Measurements from ENCODE around the gene MME.

DNA sequence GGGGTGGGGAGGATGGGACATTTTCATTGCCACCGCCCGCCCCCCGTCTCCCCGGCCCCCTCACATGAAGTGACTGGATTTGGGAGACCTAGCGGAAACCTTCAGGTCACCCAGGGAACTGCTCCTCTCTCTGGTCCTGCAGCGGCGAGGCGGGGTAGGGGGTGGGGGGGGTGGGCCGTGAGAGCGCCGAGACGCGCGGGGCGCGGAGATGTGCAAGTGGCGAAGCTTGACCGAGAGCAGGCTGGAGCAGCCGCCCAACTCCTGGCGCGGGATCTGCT lies 712 bp upstream of the MME start:
- TF ChIP-seq, protein P1, sequence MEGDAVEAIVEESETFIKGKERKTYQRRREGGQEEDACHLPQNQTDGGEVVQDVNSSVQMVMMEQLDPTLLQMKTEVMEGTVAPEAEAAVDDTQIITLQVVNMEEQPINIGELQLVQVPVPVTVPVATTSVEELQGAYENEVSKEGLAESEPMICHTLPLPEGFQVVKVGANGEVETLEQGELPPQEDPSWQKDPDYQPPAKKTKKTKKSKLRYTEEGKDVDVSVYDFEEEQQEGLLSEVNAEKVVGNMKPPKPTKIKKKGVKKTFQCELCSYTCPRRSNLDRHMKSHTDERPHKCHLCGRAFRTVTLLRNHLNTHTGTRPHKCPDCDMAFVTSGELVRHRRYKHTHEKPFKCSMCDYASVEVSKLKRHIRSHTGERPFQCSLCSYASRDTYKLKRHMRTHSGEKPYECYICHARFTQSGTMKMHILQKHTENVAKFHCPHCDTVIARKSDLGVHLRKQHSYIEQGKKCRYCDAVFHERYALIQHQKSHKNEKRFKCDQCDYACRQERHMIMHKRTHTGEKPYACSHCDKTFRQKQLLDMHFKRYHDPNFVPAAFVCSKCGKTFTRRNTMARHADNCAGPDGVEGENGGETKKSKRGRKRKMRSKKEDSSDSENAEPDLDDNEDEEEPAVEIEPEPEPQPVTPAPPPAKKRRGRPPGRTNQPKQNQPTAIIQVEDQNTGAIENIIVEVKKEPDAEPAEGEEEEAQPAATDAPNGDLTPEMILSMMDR (IDR thresholded peaks at IDR 0.05; ENCODE audit: insufficient read depth, low read depth, low read length): no peak
- no peak for TF ChIP-seq EZH2 (IDR thresholded peaks at IDR 0.05; ENCODE audit: insufficient read depth, low read length)

All from astrocyte (in vitro differentiated cells and primary cell).